Brain microvascular endothelial cell (primary cell): ENCODE results near the gene STXBP1.

Experiments used
- DNase-seq: peaks from one replicate; pipeline ENCODE4 v3.0.0-alpha.2; 2020
- H3K27ac ChIP-seq: fragments of 250-450 bp; sonication (Bioruptor Pico); 2 replicates; pipeline ENCODE4 v1.5.1; 2020; ENCODE audit warnings: mild to moderate bottlenecking, moderate library complexity
- H3K27me3 ChIP-seq: fragments of 250-450 bp; sonication (Bioruptor Pico); replicated peaks from 2 replicates; pipeline ENCODE4 v1.5.1; 2020; ENCODE audit warnings: mild to moderate bottlenecking
- H3K36me3 ChIP-seq: fragments of 250-450 bp; sonication (Bioruptor Pico); replicated peaks from 2 replicates; pipeline ENCODE4 v1.5.1; 2020; ENCODE audit warnings: mild to moderate bottlenecking
- H3K4me3 ChIP-seq: 2 replicates; pipeline ENCODE4 v1.5.1; 2011; ENCODE audit warnings: low read depth, mild to moderate bottlenecking, control low read depth, low read length, moderate library complexity
- CTCF ChIP-seq: IDR thresholded peaks from 2 replicates; pipeline ENCODE4 v1.5.1; 2011; ENCODE audit warnings: low read depth, mild to moderate bottlenecking, moderate library complexity, low read length, control low read depth, inconsistent platforms; ENCODE audit errors: missing control alignments
- in situ Hi-C: cut with HindIII; loops from 2 replicates; pipeline ENCODE4 v1.10.0; 2017; ENCODE audit warnings: low sequenced_read_pairs, low pct_ligation_motif_present

STXBP1 gene

GRCh38 chr9:127739614-127740330 lies 127.7 kb downstream of the STXBP1 start:
- in situ Hi-C loops, result no loop called here
- Histone ChIP-seq H3K36me3 (no peaks in the 10 kb centered on the region), H3K4me3 (no peak overlapping the region), H3K27me3 (no peaks in the 10 kb centered on the region), H3K27ac (no peak overlapping the region)
- TF ChIP-seq CTCF, result no peak
- DNase-seq, result no peak

- Histone ChIP-seq H3K27me3 (no peaks in the 10 kb centered on the region), H3K36me3 (no peaks in the 10 kb centered on the region), H3K27ac (no peak overlapping the region), H3K4me3 (peak overlapping the region; percentile 53)
- TF ChIP-seq CTCF, result no peak
- in situ Hi-C loops, result no loop called here
- no peak for DNase-seq
These were observed 129.9 kb downstream of the STXBP1 start for GRCh38 chr9:127741831-127742434.
